SK-N-SH (cell line): ENCODE results near the gene NDRG2. TPM values are rescaled to one million over a fixed set of nuclear protein-coding genes. Genes with fewer than 3 reads are reported as not detected.

ENCODE experiments used
- CTCF ChIA-PET: fragments of 300-600, 350-600 bp; formaldehyde crosslinking; extraction: SDS; loops from one replicate; lab custom pipeline; 2021; lab: Yijun Ruan, JAX
- POLR2A ChIA-PET: fragments of 350-600 bp; sonication (Branson Sonifier 250); formaldehyde crosslinking; extraction: SDS; loops from one replicate; lab custom pipeline; 2020; ENCODE audit warnings: antibody characterized with exemption, inconsistent platforms; lab: Yijun Ruan, JAX
- DNase-seq: peaks from one replicate; pipeline ENCODE4 v3.0.0; 2012
- H2AFZ ChIP-seq: fragments of 200-600 bp; sonication (generic); 2 replicates; pipeline ENCODE4 v1.8.1; 2016; ENCODE audit warnings: antibody characterized with exemption, mild to moderate bottlenecking, low read depth
- H3F3A ChIP-seq: fragments of 200-600 bp; sonication (generic); replicated peaks from 2 replicates; pipeline ENCODE3; 2016; ENCODE audit warnings: antibody characterized with exemption, mild to moderate bottlenecking; ENCODE audit not compliant: insufficient read depth
- H3K27ac ChIP-seq, 2 experiments: fragments of 200-500 bp in 1 of 2; fragments of 200-600 bp in 1 of 2; sonication (Bioruptor generic) in 1 of 2; sonication (generic), shearing (Covaris generic) in 1 of 2; 2 replicates each; pipeline versions ENCODE4 v1.5.1 to v1.6.1; 2014 to 2016; ENCODE audit warnings: low read depth in 2 of 2, inconsistent platforms in 1 of 2, low read length in 1 of 2, mild to moderate bottlenecking in 1 of 2, mixed read lengths in 1 of 2
- H3K27me3 ChIP-seq: fragments of 200-600 bp; sonication (generic), shearing (Covaris generic); 2 replicates; pipeline ENCODE4 v1.6.1; 2016; ENCODE audit warnings: mixed run types; ENCODE audit not compliant: insufficient read depth
- H3K36me3 ChIP-seq, 2 experiments: fragments of 200-500 bp in 1 of 2; fragments of 200-600 bp in 1 of 2; sonication (Bioruptor generic) in 1 of 2; sonication (generic) in 1 of 2; replicated peaks in 1 of 2; 2 replicates each; pipeline versions ENCODE3 to v1.5.1; 2014 to 2016; ENCODE audit warnings: low read length in 1 of 2, mild to moderate bottlenecking in 1 of 2; ENCODE audit not compliant: insufficient read depth in 2 of 2, control insufficient read depth in 1 of 2
- H3K4me1 ChIP-seq, 2 experiments: fragments of 200-500 bp in 1 of 2; fragments of 200-600 bp in 1 of 2; sonication (Bioruptor generic) in 1 of 2; sonication (generic), shearing (Covaris generic) in 1 of 2; 2 replicates each; pipeline versions ENCODE4 v1.5.1 to v1.6.1; 2014 to 2016; ENCODE audit warnings: low read depth in 1 of 2, low read length in 1 of 2, mixed run types in 1 of 2; ENCODE audit not compliant: insufficient read depth in 2 of 2, control insufficient read depth in 1 of 2
- H3K4me2 ChIP-seq: fragments of 200-600 bp; sonication (generic), shearing (Covaris generic); 2 replicates; pipeline ENCODE4 v1.6.1; 2017; ENCODE audit warnings: mixed run types
- H3K4me3 ChIP-seq, 2 experiments: fragments of 200-500 bp in 1 of 2; fragments of 200-600 bp in 1 of 2; sonication (Bioruptor generic) in 1 of 2; sonication (generic), shearing (Covaris generic) in 1 of 2; 2 replicates each; pipeline versions ENCODE4 v1.5.1 to v1.8.1; 2014 to 2016; ENCODE audit warnings: low read depth in 2 of 2, inconsistent platforms in 1 of 2, low read length in 1 of 2, mild to moderate bottlenecking in 1 of 2, mixed read lengths in 1 of 2, moderate library complexity in 1 of 2
- H3K79me2 ChIP-seq: fragments of 200-600 bp; sonication (generic); 2 replicates; pipeline ENCODE4 v1.8.1; 2017; ENCODE audit warnings: mild to moderate bottlenecking; ENCODE audit not compliant: insufficient read depth
- H3K9ac ChIP-seq: fragments of 200-600 bp; sonication (generic); 2 replicates; pipeline ENCODE4 v1.6.1; 2017; ENCODE audit warnings: mixed run types
- H3K9me2 ChIP-seq: fragments of 200-600 bp; sonication (generic); 2 replicates; pipeline ENCODE4 v1.6.1; 2017; ENCODE audit warnings: mixed run types
- H3K9me3 ChIP-seq: fragments of 200-600 bp; sonication (generic); 2 replicates; pipeline ENCODE4 v1.6.1; 2017; ENCODE audit warnings: mixed run types, mild to moderate bottlenecking, moderate library complexity
- H4K20me1 ChIP-seq: fragments of 200-600 bp; sonication (generic); 2 replicates; pipeline ENCODE4 v1.6.1; 2017; ENCODE audit warnings: mild to moderate bottlenecking, mixed run types; ENCODE audit not compliant: insufficient read depth
- ELF1 ChIP-seq: IDR thresholded peaks from 2 replicates; pipeline ENCODE4 v1.4.0; 2012
- GABPA ChIP-seq: IDR thresholded peaks from 2 replicates; pipeline ENCODE4 v1.4.0; 2012; ENCODE audit warnings: low read depth, mild to moderate bottlenecking
- JUND ChIP-seq: IDR thresholded peaks from 2 replicates; pipeline ENCODE4 v1.4.0; 2012
- MEF2A ChIP-seq: IDR thresholded peaks from 2 replicates; pipeline ENCODE4 v1.4.0; 2012; ENCODE audit warnings: low read depth, borderline replicate concordance
- MXI1 ChIP-seq: IDR thresholded peaks from 2 replicates; pipeline ENCODE4 v1.6.1; 2012; ENCODE audit warnings: mild to moderate bottlenecking, low read depth, low read length, improper control_type of control experiment
- PBX3 ChIP-seq: IDR thresholded peaks from 2 replicates; pipeline ENCODE4; 2012
- RCOR1 ChIP-seq: fragments of 150-350 bp; IDR thresholded peaks from 2 replicates; pipeline ENCODE4 v1.6.1; 2017; ENCODE audit warnings: antibody characterized with exemption, low read length
- RFX5 ChIP-seq: IDR thresholded peaks from 2 replicates; pipeline ENCODE4 v1.6.1; 2012; ENCODE audit warnings: mild to moderate bottlenecking, improper control_type of control experiment, low read length
- TCF12 ChIP-seq: IDR thresholded peaks from 2 replicates; pipeline ENCODE4 v1.4.0; 2012
- YY1 ChIP-seq: IDR thresholded peaks from 2 replicates; pipeline ENCODE4 v1.4.0; 2012; ENCODE audit warnings: low read depth, mild to moderate bottlenecking
- WGBS: methylation state at CpG from one replicate; pipeline ENCODE4 v1.1.6; 2017; ENCODE audit warnings: low lambda C conversion rate; 5-methylcytosine and 5-hydroxymethylcytosine counted together
- polyA plus RNA-seq, 3 experiments: library from polyadenylated mRNA; depleted of rRNA; stranded (reverse); fragments of >200 nt; gene quantifications; 2 replicates each; pipeline ENCODE4 v1.2.3, GENCODE V29; 2012
- TF ChIP-seq, protein P1 (sequence below): IDR thresholded peaks from 2 replicates; pipeline ENCODE4 v1.6.1; 2012; ENCODE audit warnings: mild to moderate bottlenecking, low read depth, low read length, moderate library complexity
- TF ChIP-seq, protein P2 (sequence below): fragments of 150-350 bp; IDR thresholded peaks from 2 replicates; pipeline ENCODE4 v1.6.1; 2016; ENCODE audit warnings: mild to moderate bottlenecking, low read depth, low read length

NDRG2 gene
- polyA plus RNA-seq, 1 of the 3 experiments (the other 2 are of a cell fraction) = 15.8 TPM

DNA sequence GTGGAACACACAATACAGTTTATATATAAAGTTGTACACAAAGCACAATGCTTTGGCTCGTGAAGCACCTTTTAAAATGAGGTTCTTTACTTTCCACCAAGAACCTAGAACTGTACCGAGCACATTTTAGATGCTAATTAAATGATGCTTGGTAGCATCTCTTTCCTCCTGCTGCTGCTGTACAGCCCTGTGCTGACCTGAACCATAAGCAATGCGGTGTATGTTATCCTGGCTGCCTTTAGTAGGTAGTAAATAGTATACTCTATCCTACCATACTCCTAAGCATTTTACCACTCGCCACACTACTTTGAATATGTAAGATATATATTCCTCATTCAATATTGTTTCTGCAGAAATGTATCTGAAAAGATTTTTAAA lies 29.9 kb upstream of the NDRG2 start:
- no peak overlapping the region for H3K27ac ChIP-seq
- H4K20me1 ChIP-seq = no peaks in the 10 kb centered on the region
- H3K9me3 ChIP-seq = no peaks in the 10 kb centered on the region
- no peaks in the 10 kb centered on the region for H3K9me2 ChIP-seq
- TF ChIP-seq, protein P1, sequence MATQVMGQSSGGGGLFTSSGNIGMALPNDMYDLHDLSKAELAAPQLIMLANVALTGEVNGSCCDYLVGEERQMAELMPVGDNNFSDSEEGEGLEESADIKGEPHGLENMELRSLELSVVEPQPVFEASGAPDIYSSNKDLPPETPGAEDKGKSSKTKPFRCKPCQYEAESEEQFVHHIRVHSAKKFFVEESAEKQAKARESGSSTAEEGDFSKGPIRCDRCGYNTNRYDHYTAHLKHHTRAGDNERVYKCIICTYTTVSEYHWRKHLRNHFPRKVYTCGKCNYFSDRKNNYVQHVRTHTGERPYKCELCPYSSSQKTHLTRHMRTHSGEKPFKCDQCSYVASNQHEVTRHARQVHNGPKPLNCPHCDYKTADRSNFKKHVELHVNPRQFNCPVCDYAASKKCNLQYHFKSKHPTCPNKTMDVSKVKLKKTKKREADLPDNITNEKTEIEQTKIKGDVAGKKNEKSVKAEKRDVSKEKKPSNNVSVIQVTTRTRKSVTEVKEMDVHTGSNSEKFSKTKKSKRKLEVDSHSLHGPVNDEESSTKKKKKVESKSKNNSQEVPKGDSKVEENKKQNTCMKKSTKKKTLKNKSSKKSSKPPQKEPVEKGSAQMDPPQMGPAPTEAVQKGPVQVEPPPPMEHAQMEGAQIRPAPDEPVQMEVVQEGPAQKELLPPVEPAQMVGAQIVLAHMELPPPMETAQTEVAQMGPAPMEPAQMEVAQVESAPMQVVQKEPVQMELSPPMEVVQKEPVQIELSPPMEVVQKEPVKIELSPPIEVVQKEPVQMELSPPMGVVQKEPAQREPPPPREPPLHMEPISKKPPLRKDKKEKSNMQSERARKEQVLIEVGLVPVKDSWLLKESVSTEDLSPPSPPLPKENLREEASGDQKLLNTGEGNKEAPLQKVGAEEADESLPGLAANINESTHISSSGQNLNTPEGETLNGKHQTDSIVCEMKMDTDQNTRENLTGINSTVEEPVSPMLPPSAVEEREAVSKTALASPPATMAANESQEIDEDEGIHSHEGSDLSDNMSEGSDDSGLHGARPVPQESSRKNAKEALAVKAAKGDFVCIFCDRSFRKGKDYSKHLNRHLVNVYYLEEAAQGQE = no peak
- TF ChIP-seq, protein P2, sequence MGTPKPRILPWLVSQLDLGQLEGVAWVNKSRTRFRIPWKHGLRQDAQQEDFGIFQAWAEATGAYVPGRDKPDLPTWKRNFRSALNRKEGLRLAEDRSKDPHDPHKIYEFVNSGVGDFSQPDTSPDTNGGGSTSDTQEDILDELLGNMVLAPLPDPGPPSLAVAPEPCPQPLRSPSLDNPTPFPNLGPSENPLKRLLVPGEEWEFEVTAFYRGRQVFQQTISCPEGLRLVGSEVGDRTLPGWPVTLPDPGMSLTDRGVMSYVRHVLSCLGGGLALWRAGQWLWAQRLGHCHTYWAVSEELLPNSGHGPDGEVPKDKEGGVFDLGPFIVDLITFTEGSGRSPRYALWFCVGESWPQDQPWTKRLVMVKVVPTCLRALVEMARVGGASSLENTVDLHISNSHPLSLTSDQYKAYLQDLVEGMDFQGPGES = no peak
- no peak for TF ChIP-seq ELF1
- H3F3A ChIP-seq = peaks cover under 1% of the 10 kb centered on the region
- H3K27me3 ChIP-seq = no peaks in the 10 kb centered on the region
- WGBS = 86% methylated on average over 4 of the region's 4 CpGs
- no peak overlapping the region for H2AFZ ChIP-seq
- H3K4me2 ChIP-seq = no peak overlapping the region
- CTCF ChIA-PET = interaction anchor here (1.8 to 2.1 kb wide), 2 partner anchors 38 to 40 kb away, joined by 7 read pairs; no protein-coding TSS in a partner anchor
- POLR2A ChIA-PET = no interaction called here
- no peaks in the 10 kb centered on the region for H3K79me2 ChIP-seq
- H3K4me3 ChIP-seq = no peak overlapping the region
- DNase-seq = no peak
- H3K36me3 ChIP-seq = no peaks in the 10 kb centered on the region
- H3K4me1 ChIP-seq = no peaks in the 10 kb centered on the region
- no peak overlapping the region for H3K9ac ChIP-seq

- Histone ChIP-seq H3F3A (peaks cover 6% of the 10 kb centered on the region), H3K27ac (no peak overlapping the region), H3K4me3 (no peak overlapping the region), H3K4me1 (no peaks in the 10 kb centered on the region), H3K79me2 (no peaks in the 10 kb centered on the region), H3K27me3 (no peaks in the 10 kb centered on the region), H2AFZ (no peak overlapping the region), H3K9me3 (no peaks in the 10 kb centered on the region), H3K9me2 (no peaks in the 10 kb centered on the region), H4K20me1 (no peaks in the 10 kb centered on the region), H3K4me2 (no peak overlapping the region), H3K36me3 (no peaks in the 10 kb centered on the region), H3K9ac (no peak overlapping the region)
- WGBS = 57% methylated on average over 3 of the region's 3 CpGs
- CTCF ChIA-PET = interaction anchor here (1.8 to 2.1 kb wide), 4 partner anchors 14 to 40 kb away, joined by 5 to 7 read pairs (median 7); no protein-coding TSS in a partner anchor
- POLR2A ChIA-PET = no interaction called here
- TF ChIP-seq PBX3 (no peak), RFX5 (no peak), MXI1 (no peak), JUND (no peak), TCF12 (no peak), YY1 (no peak), RCOR1 (no peak), MEF2A (no peak), GABPA (no peak)
- DNase-seq = no peak
Observed at GRCh38 chr14:21054123-21054767, 29.4 kb upstream of the NDRG2 start.
